HG03457 (cell line): Measurements from ENCODE around the gene ROBO2.

ENCODE experiments used
- ATAC-seq: cut with Tn5 transposase; IDR thresholded peaks from one replicate; pipeline ENCODE4 v1.9.1; 2021; ENCODE audit warnings: moderate number of reproducible peaks; ENCODE audit not compliant: unreplicated experiment

Gene ROBO2

DNA sequence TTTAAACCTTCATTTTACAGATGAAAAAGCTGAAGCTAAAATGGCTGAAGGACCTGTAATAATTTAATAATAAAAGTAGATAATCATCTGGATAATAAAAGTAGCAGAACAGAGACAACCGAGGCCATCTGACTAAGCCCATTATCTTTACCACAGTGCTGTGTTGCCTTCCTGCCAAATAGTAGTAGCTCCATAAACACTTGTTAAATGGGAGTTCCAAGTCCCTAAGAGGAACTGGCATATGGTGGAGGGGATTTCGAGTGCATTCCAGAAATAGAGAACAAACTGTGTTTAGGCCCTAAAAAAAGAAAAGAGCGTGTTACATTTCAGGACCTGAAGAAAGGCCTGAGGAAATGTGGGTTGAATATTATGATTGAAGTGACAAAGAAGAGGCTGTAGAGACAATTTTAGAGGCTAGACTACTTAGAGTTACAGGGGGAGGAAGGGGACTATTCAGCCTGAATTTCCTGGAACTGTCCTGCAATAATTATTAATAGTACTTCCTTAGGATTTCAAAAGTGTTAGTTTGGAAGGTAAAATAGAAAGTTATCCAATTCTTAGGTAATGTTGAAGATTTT, 424.3 kb downstream of the ROBO2 start:
- ATAC-seq: no peak

DNA sequence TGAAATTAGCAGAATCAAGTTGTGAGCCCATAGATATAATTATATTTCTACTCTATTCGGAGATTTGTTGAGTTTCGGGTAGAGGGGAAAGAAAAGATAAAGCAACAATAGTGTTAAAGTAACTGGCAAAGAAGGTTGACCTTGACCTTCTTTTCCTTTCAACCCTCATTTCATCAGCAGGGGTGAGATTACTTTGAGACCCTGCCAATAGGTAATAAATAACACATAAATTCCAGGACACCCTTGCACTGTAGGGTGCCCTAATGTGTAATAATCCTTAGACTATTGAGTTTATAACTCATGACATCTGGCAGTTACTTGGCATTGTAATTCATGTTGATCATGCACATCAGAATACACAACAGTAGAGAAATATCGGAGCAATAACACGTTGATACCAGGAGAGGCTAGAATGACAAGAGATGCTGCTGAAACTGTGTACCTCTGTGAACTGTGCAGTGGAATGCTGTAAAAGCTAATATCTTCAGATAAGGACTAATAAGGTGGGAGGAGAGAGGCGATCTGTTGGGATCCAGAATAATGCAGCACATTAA, 426.7 kb downstream of the ROBO2 start:
- no peak for ATAC-seq

DNA sequence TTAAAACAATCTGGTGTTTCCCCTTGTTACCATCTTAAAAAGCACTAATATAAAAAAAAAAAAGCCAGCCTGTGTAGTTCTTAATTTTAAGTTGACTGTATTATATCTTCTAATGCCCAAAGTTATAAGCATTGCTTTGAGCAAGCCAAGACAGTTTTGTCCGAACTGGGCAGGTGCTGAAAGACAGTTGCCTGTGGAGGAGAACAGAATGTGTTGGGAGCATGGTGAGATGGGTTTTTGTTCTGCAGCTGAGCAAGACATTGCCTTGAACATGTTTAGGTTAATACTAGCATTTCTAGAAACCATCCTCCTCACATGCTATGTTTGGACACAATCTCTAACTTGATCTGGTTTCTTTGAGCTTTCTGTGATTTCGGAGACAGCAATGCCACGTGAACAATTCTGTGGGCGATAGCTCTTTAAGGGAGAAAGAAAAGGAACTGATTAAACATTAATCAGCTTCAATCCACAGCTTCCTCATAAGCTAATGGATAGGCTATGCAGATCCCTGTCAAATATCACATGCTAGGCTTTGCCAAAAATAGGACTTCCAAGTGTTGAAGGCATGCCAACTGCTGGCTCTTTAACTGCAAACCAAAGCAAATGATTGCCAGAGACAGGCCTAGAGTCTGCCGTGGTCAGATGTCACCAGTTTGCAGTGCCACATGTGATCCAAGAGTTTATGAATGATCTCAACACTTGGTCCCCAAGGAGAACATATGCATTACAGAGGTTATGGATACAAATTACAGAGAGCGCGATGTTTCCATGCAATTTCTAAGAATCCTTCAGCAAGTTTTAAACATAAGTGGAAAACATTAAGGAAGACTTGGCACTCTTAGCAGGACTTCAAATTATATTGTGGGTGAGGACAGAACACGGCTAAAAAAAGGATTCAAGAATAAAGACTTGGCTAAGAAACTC, 428.1 kb downstream of the ROBO2 start:
- no peak for ATAC-seq

DNA sequence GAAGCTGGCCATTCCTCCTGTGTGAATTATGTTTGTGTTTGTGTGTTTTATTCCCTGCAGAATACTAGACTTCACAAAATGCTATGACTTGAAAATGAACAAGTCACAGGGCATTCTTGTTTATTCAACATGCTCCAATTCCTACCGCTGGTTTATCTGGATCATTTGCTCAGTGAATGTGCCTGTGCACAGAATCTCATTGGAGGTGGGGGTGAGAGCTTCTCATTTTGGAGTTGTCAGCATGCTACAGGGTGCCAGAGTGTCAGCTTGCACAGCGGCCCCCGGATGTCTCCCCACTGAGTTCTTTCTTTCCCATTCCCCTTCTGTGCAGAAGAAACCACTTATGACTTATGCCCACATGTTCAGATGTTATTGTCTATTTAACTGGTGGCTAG, 428.7 kb downstream of the ROBO2 start:
- no peak for ATAC-seq

DNA sequence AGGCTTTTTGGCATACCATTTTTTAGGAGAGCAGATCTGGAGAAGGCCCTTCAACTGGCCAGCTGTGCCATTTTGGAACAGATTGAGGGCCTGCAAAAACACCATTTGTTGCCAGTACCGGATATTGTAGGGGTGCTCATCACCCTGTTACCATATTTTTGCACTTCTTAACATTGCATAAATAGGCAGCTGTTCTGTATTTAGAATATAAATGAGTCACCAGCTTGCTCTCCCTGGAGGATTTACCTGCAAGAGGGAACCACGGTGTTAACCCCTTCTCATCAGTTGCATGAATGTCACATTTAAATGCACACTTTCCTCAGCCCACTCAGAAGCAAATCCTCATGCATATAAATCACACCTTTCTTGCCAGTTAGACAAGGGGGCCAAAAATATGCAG, 435.6 kb downstream of the ROBO2 start:
- no peak for ATAC-seq

DNA sequence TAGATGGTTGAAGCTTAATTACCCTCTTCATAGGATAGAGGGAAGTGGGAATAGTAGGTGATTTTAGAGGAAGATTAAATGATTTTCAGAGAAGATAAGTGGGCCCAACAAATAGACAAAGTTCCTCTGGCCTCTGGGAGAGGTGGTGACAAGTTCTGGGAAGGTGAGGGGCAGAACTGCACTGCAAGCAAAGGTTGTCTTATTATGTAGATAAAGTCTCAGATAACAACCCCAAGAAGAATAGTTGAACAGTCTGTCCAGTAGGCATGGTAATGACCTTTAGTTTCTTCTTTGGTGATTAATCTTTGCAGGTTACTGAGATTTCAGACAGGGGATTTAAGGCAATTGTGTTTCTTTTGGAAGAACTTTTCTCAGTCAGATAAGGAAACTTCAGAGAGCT, 439.1 kb downstream of the ROBO2 start:
- no peak for ATAC-seq

DNA sequence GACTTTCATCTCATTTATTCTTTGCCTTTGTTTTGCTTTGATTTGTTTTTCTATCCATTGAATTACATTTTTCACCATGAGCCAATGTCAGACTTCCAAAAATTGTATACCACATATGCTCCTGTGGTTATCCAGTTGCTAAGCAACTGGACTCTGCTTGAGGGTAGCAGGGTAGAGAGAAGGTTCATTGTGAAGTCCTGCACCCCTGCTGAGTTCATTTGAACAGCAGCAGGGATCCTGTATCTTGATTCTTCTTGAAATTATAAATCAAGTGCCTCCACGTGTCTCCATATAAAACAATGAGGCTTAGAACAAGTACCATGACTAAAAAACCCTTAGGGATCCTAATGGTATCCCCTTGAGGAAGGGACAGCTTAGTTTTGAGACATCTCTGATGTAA, 449.3 kb downstream of the ROBO2 start:
- ATAC-seq: no peak

DNA sequence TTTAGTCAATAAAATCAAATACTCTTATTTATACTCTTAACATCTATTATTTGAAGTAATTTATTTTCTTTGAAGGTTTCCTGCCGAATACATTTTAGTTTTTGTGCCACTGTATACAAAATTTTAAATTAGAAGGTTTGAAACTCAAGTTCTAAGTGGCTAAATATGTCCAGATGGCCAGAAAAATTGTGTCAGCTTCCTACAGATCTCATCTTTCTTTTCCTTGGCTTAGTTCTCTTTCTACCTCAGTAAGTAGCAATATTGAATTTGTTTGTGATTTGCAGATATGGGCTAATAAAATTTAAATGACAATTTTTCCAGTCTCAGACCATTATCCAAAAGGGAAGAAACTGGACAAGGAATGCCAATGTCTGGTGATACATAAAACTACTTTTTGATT, 452.1 kb downstream of the ROBO2 start:
- no peak for ATAC-seq

DNA sequence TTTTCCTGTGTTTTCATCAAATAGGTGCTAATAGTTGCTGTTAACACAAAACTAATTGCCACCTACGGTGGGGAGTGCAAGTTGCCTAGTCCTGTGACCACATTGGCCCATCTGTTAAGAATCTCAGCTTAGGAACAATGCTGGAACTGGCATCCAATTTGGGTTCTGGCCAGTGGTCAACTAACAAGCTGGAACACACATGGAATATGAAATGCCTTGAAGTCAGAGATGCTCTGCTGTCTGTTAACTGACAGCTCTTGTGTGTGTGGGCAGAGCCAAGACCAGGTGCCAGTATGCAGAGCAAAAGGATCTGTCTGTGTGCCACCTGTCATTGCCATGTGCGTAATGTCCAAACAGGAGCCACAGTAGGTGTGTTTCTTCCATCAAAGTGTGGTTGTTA, 460.8 kb downstream of the ROBO2 start:
- no peak for ATAC-seq

DNA sequence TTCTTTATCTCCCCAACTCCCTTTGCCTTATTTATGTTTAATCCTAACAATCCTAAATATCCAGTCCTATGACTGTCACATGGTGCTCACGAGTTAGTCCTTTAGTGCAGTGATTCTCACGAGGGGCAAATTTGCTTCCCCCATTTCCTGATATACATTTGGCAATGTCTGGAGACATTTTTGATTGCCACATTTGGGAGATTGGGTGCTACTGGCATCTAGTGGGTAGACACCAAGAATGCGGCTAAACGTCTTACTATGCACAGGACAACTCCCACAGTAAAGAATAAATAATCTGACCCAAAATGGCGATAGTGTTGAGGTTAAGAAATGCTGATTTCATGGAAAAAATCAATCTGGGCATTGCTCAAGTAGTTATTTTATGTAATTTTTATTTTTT, 466.5 kb downstream of the ROBO2 start:
- ATAC-seq: no peak

DNA sequence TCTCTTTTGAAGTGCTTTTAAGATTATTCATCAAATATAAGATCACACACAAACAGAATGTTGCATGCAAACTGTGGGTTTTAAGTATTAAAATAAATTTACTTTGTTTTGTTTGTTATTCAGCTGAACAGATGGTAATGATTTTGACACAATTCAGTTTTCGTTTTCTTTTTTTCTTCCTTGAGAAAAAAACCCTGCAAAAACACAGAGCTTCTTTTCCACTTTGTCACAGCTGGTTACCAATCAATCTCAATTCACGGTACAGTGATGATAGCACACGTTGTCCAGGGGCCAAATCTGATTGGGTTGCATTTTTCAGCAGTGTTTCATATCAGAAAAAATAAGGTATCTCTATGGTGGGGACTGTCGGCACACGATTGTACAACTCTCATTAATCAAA, 473.6 kb downstream of the ROBO2 start:
- ATAC-seq: no peak

DNA sequence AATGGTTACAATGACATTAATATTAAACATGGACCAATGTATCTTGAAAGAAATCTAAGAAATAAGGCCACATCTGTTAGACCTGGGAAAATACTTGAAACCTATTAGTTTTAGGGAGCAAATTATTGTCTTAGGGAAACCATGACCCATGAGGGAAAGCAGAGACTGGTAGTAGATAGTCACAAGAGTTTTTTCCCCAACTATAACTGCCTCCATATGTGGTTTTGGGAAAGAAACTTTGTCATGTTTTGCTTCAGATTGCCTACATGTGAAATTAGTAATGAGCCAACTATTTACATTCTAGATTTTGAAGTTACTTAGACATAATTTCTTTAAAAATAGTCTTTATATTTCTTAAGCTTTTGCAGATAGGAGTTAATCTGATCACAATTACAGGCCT, 474.9 kb downstream of the ROBO2 start:
- ATAC-seq: no peak

DNA sequence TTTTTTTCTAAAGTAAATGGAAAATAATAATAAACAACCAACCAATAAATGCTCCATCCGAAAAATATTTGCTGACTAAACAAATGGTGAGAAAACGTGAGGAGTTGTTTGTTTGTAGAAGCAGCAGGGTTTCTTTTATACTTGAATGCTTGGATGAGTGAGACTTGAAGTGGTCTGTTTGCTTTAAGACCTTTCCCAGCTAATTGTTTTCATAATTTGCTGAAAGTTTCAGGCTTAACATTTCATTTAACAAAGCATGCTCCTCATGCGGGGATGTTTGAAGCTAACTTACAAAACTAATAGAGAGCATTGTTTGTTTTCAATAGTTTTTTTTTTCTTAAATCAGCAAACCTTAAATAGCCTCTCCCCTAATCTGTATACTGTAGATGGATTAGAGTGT, 484.6 kb downstream of the ROBO2 start:
- no peak for ATAC-seq

DNA sequence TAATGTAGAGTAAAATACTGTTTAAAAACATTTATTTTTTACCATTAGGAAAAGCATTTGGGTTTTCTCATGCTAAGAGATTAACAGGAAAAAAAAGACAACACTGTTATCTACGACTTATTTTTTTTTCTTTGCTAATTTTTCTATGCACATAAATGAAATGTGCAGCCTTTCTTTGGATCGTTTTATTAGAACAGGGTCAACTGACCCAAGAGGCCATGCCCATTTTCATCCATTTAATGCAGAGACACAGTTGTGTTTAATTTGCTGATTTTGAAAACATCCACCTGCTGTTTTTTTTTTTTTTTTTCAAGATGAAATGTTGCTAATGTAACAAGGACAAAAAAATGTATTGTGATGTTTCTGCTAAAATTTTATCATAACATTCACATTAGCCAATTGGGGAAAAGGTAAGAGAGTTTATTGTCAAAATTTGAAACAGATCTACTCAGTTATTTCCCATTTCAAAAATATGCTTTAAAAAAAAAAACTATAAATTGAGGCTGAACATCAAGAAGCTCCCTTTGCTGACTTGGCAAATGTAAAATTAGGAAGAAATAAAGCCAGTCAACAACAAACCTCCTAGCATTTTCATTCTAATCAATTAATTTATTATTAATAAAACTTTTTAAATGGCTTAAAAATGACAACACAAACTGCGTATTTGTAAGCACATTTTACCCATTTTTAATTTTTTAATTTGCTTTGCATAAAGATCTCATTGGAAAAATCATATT, 485.2 kb downstream of the ROBO2 start:
- no peak for ATAC-seq

DNA sequence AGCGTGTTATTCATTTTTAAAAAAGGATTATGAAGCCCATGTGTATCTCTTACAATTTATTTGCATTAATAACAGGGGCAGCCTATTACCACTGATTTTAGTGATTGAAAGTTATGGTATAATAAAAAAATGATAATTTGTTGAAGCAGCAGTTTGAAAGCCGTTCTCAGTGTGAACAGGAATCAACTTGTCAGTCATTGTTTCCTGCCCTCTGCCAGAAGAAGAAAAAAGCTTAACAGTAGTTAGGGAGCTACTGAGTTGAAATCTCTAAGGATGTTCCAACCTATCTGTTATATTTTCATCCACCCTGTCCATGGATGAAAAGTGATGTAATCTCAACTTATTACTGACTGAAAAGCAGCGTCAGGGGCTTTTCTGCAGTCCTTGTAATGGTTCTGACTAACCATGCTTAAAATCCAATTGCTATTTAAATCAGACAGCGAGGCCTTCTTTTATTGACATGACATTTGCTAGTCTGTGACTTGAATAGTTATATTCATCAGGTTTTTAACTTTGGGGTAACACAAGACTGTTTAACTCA, 486.7 kb downstream of the ROBO2 start:
- no peak for ATAC-seq

DNA sequence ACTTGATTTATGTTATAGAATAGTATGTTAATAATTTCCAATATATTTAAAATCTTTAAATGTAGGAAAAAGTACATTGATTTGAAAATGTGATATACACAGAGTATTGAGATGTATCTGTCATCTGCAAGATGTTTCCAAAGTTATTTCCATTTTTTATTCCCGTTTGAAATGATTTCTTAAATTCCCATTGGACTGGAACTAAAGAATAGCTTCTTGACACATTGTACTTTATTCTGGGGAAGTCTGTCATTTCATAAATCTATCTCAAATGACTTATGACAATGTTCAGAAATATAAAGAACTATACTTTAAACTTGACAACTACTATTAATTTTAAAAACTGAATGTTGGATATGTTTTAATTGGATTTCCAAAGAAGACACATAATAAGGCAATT, 489.6 kb downstream of the ROBO2 start:
- ATAC-seq: no peak

DNA sequence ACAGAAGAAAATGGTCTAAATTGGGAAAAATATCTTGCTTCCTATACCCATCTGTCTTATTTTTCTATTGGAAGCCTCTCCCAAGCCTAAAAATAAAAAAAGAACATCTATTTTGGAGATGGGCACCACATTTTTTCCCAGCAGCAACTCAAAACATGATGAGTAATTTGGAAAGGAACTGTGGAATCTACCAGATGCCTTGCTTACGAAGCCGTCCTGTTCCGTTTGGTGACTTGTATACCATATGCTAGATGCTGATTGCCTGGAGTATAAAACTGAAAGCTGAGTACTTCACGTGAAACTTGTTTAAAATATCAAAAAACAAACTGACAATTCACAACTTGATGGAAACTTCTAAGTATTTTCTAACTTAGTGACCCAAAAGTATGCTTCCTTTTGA, 491.0 kb downstream of the ROBO2 start:
- no peak for ATAC-seq

DNA sequence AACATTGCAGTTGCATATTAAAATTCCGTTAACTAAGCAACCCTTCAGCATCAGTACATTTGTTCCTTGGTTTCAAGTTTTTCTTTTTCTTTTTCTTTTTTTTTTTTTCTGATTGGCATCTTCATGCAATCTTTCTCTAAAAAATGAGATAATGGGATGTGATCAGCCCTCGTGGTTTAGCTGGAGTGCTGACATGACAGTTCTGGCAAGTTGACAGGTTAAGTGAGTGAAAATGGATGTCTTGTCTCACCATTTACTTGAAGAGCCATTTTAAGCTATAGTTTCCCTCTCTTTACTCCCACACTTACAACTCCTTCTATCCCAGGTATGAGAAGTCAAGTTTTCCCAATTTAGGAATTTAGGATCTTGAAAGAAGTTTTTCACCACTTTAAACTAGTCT, 495.2 kb downstream of the ROBO2 start:
- no peak for ATAC-seq

DNA sequence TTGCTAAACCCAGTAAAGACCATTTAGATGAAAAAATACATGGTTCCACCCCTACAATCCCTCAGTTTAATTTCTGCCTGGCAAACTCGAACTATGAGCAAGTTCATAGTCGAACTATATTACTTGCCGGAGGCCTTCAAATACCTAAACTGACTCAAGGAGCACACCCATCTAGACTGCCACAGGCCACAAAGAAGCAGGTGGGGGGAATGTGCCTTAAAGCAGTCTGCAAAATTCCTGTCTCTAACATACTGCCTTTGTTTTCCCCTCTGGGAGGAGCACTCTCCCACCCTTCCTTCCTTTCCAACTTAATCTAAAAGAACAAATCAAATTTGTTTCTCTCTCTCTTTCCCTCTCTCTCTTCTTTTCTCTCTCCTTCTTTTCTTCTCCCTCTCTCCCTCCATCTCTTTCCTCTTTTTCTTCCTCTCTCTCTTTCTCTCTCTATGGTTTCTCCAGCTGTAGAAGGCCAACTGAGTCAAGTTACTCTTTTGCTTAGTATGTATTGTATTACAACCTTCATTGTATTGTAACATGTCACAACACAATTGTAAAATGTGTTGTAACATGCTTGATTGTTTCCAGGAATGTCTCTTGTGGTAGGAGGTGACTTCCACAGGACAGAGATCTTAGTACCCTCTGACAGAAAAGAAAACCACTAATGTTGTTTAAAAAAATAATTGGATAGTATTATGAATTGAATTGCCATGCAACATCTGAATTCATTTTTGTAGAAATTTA, 496.3 kb downstream of the ROBO2 start:
- ATAC-seq: no peak

DNA sequence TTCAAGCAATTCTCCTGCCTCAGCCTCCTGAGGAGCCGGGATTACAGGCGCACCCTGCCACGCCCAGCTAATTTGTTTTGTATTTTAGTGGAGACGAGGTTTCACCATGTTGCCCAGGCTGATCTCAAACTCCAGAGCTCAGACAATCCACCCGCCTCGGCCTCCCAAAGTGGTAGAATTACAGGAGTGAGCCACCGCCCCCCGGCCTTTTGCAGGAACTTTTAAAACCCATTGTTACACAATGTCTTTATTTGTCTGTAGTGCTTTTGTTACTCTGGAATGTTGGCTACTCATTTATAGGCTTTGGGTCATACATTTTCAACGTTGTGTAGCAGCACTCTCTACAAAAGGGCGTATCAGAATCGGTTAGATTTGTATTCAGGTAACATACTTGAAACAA, 499.1 kb downstream of the ROBO2 start:
- ATAC-seq: no peak

DNA sequence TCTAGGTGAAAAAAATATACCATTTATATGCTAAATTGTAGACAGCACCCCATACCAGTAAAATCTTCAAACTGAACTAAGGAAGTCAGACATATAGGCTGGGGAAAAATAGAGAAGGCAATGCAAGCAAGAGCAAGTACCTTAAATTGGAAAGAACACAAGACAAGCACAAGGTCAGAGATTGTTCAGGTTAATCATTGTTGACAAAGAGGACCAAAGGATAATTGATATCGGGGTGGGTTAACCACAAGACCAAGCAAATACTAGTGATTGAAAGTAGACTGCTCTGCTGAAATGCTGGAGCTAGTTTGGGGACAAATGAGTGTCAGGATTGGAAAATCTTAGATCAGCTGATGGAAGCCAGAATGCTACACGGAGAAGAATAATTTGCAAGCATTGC, 499.8 kb downstream of the ROBO2 start:
- ATAC-seq: no peak
